DMS 273 (cell line): ENCODE results near the gene CT45A3.
"Not testable (repeated sequence)": the region's sequence is repeated elsewhere in the genome, so short reads cannot be mapped to it uniquely, and the experiment has no call there.

Experiments
- DNase-seq: peaks from one replicate; lab custom pipeline; 2025; ENCODE audit not compliant: unreplicated experiment; lab: John Stamatoyannopoulos, UW

The CT45A3 gene

GRCh38 chrX:135768091-135768490 is at the start of gene CT45A3:
CT45A3 (minus strand) TSS chrX:135768191; CDS start chrX:135764444, 3,747 bp downstream.
- DNase-seq: not testable (repeated sequence)

GRCh38 chrX:135802687-135803086 is 34.7 kb upstream of the CT45A3 start, which contains the start of gene CT45A6:
CT45A6 (minus strand) TSS chrX:135802787; CDS start chrX:135798993, 3,794 bp downstream.
- not testable (repeated sequence) for DNase-seq

GRCh38 chrX:135785403-135785802 is 17.4 kb upstream of the CT45A3 start, which contains the start of gene CT45A5:
CT45A5 (minus strand) TSS chrX:135785503; CDS start chrX:135781729, 3,774 bp downstream.
- not testable (repeated sequence) for DNase-seq

GRCh38 chrX:135744739-135745138 is 23.3 kb downstream of the CT45A3 start:
- DNase-seq: not testable (repeated sequence)

GRCh38 chrX:135741192-135741715 is 26.7 kb downstream of the CT45A3 start:
- no peak for DNase-seq

GRCh38 chrX:135740681-135741149 is 27.3 kb downstream of the CT45A3 start:
- DNase-seq: no peak

- DNase-seq: no peak
These were observed 30.5 kb downstream of the CT45A3 start for GRCh38 chrX:135737366-135738071.

- not testable (repeated sequence) for DNase-seq
These were observed 33.3 kb downstream of the CT45A3 start for GRCh38 chrX:135734666-135735065.

GRCh38 chrX:135713795-135714194 is 54.2 kb downstream of the CT45A3 start:
- no peak for DNase-seq

GRCh38 chrX:135713183-135713689 is 54.8 kb downstream of the CT45A3 start, which contains the start of gene CT45A1:
CT45A1 (plus strand) TSS chrX:135713639; CDS start chrX:135718941, 5,302 bp downstream.
- DNase-seq: peak; percentile 50
